HG03354 (cell line): ENCODE results near the gene CARD11.

ENCODE experiments used
- ATAC-seq: cut with Tn5 transposase; IDR thresholded peaks from one replicate; pipeline ENCODE4 v1.9.1; 2021; ENCODE audit warnings: mild to moderate bottlenecking; ENCODE audit not compliant: unreplicated experiment, poor library complexity, severe bottlenecking

Gene CARD11

DNA sequence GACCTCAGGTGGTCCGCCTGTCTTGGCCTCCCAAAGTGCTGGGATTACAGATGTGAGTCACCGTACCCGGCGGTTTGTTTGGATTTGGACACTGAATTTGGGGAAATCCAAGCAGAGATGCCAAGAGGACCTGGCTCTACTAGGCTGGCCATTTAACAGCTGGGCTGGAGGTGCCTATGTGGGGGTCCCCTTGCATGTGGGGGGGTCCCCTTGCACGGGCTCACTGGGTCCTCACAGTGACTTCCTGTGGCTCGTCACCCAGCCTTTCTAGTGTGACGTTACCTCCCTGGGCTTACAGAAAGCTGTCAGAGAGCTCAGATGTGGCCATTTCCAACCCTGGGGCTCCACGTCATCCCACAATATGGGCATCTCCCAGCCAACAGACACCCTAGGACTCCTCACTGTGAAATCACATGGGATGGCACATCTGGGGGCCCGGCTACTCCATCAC lies 150.2 kb downstream of the CARD11 start:
- peak; percentile 27 for ATAC-seq

DNA sequence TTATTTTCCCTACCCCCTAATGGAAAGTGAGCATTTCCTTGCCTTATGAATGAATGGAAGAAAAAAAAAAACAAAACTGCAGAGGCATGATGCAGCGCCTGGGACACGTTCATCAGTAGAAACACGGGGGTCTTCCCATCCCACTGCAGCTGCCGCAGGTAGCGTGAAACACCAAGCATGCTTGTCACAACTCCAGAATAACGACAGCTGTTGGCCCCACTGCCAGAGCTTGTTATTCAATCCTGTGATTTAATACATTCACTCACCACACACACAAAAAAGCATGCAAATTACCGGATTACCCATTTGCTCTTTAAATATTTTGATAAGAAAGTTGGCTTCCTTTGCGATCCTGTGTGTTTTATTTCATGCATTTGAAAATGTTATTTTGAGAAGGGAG lies 151.1 kb downstream of the CARD11 start:
- no peak for ATAC-seq

DNA sequence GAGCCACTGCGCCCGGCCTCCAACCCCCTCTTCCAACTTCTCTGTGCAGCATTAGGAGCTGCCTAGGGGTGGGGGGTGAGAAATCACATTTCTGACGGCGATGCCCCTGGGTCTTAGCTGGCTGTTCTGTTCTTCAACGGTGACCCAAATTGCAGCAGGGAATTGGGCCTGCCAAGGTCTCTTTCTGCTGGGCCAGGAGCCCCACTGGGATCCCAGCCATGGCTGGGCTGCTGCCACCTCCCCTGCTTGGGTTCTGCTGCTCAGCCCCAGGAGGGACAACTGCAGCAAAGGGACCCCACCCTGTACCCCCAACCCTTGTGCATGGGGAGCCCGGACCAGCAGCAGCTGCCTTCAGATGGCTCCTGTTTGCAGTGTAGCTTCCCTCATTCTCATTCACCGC lies 155.9 kb downstream of the CARD11 start:
- ATAC-seq = no peak

DNA sequence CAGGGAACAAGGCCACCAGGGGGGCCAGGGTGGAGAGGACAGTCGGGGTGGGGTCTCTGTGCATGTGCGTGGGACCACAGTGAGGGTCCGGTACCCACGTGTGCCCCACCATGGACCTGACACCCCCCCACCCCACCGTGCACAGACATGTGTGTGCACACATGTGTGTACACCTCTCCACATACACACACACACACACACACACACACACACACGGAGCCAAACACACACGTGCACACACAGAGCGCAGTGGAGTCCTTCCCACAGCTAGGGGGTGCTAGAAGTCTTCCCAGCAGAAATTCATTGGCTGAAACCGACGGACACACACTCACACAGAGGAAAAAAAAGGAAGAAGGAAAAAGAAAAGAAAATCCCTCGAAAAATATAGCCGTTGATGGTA lies 156.8 kb downstream of the CARD11 start:
- ATAC-seq = peak; percentile 48

DNA sequence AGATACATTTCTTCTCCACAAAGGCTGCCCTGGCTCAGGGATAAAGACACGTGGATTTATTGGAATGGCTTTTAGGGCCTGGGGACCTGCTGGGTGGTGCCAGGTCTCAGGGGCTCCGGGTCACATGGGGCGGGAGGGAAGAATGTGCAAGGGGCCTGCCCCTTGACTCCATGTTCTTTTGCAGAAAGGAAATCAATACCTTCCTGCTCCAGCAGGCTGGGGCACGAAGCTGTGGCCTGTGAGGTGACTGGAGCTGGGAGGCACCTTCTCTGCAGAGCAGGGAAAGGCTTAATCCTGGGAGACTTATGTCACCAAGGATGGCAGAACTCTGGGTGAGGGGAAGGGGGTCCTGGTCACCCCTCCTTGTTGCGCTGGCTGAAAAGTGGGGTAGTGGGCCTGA lies 157.3 kb downstream of the CARD11 start:
- no peak for ATAC-seq

DNA sequence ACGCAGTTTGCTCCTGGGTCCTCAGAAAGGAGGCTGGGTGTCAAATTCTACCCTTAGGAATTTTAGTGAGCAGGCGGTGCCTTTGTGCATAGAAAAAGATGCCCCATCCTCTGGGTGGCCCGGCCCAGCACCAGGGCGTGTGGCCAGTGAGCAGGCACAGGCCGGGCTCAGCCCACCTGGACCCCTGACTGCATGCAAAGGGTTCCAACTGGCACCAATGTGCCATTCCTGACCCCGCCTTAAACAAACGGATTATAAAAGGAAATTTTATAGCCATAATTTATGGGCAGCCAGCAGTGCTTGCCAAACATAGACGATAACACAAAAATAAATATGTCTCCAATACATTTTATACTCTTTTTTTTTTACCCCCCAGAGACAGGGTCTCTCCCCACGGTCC lies 159.5 kb downstream of the CARD11 start:
- ATAC-seq = no peak

DNA sequence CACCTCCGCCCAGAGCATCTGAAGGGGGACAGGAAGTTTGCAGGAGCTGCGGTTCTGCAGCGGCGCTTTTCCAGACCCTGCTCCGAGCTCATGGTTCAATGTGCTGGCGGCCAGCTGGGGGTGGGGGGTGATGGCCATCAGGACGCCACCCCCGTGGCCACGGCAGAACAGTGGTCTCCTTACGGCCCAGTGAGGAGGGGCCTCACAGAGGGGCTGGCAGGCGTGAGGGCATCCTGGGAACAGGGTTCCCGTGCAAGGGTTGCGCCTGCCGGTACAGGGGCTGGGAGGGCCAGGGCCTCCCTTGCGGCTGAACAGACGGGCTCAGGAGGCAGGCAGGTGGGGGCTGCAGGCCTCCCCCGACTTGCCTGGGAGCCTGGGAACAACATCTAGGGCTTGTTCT lies 160.6 kb downstream of the CARD11 start:
- no peak for ATAC-seq

DNA sequence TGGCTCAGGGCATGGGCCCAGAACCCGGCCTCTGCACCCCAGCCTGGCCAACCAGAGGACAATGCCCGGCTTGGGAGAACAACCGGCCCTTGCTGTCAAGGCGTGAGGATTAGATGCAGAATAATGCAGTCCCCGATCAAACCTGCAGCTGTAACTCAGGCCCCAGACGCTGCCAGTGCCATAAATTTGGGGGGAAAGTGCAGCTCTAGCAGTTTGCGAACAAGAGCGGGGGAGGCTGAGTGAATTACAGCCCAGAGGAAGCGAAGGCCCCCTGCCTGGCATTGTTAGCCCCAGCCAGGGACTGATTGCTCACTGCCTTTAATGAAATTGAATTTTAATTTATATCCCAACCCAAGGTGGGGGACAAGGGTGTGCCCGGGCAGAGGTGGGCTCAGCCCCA lies 161.6 kb downstream of the CARD11 start:
- ATAC-seq = no peak

DNA sequence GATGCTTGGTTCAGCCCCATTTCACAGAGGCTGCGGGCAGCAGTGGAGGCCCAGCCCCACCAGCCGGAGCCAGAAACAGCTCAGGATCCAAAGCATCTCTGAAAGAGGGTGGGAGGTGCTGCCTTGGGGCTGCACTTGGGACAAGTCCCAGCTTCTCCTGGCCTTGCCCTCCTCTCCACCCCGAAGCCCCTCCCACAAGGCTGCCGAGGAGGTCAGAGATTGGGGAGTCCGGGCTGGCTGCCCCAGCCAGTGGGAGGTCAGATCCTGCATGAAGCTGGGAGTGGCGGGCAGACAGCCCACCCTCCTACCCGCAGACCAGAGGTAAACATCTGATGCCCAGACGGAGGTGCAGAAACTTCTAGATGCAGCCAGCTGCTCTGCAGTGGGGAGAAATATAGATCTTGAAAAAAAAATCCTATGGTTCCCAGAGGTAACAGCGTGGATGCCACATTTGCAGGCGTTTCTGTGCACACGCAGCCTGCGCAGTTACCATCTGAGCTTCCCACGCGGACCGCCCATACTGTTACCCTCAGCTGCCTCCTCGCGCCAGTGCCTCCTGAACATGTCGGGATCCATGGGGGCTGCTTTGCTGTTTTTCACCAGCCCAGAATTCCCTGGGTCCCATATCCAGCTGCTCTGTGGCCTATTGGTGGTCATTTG lies 162.7 kb downstream of the CARD11 start:
- ATAC-seq = no peak

DNA sequence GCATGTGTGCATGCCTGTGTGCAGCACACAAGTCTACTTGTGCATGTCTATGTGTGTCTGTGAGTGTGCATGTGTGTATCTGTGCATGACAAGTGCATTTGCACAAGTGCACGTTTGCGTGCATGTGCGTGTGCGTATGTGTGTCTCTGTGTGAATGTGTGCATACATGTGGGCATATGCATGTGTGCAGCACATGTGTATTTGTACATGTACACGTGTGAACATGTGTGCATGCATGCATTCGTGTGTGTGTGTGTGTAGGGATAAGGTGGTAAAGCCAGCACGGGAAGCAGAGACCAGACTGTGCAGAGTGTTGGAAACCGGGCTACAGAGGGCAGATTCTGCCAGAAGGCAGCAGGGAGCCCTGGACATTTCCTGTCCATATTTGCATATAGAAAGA lies 163.6 kb downstream of the CARD11 start:
- ATAC-seq = no peak

DNA sequence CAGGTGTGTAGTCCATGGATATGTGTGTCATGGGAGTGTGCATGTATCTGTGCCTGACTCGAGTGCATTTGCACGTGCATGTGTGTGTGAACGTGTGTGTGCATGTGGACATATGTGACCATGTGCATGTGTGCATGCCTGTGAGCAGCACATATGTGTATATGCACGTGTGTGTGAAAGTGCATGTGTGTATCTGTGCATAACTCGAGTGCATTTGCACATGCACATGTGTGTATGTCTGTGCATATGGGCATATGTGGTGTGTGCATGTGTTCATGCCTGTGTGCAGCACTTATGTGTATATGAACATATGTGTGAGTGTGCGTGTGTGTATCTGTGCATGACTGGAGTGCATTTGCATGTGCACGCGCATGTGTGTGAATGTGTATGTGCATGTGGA lies 164.3 kb downstream of the CARD11 start:
- ATAC-seq = no peak

DNA sequence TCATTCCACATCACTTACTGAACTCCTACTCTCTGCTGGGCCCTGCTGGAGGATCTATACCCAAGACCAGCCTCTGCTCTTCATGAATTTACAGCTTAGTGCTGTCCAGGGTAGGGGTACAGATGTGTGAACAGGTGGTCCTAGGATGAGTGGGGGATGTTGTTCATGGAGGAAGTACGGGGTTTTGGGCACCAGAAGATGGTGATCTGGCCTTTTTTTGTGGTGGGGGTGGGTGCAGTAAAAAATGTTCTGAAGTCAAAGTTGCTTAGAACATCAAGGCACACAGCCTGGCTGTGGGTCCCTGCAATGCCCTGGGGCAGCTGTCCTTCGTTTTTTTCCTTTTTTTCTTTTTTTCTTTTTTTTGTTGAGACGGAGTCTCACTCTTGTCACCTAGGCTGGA lies 165.4 kb downstream of the CARD11 start:
- no peak for ATAC-seq

DNA sequence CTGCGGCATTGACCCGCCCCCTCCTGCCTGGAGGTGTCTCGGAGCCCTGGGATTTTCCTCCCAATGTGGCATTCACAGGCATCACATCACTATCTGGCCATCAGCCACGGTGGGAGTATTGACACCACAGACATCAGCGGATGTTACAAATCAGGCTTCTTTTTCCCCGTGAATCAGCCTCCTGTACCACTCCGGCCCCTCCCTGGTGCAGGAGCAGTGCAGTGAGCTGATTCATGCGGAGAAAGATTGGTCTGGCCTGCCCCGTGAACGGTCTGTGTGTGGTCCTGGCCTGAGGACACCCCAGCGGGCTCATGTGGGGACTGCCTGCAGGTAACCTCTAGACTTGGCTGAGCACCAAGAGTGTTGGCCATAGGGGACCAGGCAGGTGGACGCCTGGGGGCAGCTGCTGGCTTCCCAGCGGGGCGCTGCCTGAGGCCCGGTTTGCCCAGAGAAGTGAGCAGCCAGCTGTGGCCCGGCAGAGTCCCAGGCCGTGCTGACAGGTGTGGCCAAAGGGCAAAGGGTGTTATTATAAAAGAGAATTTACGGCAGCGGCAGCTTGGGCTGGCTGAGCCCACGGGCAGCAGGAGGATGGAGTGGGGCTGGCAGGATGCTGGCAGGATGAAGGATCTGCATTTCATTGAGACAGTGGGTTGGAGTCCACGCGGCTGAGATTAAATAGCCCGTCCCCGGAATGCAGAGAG lies 167.5 kb downstream of the CARD11 start:
- no peak for ATAC-seq

DNA sequence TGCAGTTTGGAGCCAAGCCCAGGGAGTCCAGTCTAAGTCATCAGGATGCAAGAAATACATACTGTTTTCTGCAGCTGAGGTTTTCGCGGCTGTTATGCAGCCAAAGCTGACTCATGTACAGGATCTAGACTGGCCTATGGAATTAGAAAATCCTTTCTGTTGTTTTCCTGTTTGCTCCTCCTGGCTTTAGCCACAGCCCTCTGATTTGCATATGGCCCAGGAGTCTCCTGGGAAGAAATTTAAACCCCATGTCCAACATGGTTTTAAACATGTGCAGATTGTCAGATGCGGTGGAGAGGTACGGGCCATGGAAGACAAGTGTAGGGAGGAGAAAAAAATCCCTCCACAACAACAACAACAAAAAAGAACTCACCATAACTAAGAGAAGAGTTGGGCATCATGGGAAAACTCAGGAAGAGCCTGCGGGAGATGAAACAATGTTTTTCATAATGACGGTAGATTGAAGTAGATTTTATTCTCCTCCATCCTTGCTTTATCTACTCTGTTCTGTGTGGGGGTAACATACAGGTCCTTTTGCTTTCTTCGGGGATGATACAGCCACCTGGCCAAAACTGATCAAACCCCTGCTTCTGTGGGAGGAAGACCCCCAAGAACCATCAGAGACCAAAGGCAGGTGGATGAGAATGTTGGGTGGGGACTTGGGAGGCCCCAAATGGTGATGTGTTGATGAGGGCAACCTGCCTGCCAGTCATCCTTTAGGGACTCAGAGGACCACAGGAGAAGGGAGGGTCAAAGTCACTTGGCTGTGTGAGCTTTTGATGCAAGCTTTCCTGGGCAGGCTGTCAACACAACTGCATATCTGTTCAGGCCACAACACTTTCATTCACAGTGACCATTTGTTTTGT lies 169.7 kb downstream of the CARD11 start:
- ATAC-seq = no peak

DNA sequence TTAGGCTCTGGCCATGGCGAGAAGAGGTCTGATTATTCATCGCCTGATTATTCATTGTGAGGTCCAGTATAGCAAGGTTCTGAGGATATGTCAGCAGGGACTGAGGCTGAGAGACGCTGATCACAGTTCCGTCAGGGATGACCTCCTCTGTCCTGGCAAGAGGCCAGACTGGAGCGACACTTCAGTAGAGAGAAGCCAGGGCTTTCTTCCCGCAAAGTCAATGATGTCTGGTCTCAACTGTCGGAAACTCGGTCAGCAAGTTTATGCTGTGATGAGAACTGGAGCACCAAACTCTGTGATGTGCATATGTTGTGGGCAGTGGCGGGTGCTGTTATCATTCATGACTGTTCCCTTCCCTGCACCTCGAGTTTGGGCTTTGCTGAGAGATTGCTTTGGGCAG lies 170.5 kb downstream of the CARD11 start:
- no peak for ATAC-seq

DNA sequence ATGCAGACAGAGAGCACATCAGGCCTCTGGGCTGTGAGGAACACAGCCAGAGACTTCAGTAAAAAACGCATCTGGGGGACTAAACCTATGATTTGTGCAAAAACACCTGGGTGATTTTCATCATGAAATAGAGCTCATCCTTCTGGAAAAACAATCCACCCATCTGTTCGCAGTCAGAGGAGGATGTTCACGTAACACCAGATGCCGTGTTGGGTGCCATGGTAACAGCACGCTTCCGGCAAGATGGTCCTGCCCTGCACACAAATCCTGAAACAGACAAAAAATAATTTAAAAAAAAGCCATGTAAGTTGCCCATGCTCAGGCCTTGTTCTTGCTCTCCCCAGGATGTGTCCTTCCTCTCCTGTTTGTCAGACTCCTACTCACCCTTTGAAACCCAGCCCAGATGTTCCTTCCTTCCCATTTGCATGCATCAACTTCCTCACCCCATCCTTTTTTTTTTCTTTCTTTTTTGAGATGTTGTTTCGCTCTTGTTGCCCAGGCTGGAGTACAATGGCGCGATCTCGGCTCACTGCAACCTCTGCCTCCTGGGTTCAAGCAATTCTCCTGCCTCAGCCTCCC lies 171.3 kb downstream of the CARD11 start:
- ATAC-seq = no peak

DNA sequence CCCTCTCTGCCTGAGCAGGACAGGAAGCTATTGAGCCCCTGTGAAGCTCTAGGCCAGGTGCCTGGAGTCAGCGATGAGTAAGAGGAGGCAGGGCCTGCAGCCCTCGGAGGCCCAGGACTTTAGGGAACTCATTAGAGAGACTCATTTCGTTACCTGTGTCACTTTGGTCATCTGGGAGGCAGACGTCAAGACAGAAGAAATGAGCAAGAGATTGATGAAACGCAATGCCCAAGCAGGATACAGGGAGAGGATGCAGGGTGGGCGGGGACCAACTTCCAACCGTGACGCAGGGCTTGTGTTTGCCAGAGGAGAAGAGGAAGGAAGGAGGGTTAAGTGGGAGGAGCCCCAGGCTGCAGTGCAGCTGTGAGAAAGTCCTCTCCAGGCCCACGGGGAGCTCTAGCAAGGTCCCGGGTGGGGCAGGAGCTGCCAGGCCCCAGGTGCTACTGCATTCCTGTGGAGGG lies 173.2 kb downstream of the CARD11 start:
- peak; percentile 54 for ATAC-seq

DNA sequence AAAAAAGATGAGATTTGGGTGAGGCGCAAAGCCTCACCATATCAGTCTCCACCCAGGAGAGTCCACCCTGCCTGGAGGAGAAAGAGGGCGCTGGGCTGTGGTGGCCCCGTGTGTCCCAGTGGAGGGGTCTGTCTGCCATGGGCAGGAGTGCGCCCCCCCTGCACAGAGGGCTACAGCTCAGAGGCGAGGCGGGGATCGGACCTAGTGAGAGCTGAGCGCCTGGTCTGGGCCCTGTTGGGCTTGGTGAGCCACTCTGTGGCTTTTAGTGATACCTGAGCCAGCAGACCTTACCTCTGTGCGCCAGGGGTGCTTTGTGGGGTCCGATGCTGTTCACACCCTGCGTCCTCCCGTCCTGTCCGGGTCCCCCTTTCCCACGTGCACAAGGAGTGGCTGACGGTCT lies 173.7 kb downstream of the CARD11 start:
- ATAC-seq = no peak

DNA sequence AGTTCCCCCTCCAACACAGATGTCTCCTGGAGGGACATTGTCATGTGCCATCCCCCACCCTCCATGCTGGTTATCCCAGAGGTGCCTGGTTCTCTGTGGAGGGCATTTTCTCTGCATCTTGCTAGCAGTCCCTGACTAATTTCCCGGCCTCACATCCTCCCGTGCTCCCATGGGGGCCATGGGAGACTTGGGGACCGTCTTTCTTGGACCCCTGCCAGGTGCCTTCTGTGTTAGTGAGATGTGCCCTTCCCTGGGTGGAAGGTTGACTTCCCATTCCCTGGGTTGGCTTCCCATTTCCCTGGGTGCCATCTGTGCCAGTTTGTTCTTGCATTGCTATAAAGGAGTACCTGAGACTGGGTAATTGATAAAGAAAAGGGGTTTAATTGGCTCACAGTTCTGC lies 177.1 kb downstream of the CARD11 start:
- no peak for ATAC-seq

DNA sequence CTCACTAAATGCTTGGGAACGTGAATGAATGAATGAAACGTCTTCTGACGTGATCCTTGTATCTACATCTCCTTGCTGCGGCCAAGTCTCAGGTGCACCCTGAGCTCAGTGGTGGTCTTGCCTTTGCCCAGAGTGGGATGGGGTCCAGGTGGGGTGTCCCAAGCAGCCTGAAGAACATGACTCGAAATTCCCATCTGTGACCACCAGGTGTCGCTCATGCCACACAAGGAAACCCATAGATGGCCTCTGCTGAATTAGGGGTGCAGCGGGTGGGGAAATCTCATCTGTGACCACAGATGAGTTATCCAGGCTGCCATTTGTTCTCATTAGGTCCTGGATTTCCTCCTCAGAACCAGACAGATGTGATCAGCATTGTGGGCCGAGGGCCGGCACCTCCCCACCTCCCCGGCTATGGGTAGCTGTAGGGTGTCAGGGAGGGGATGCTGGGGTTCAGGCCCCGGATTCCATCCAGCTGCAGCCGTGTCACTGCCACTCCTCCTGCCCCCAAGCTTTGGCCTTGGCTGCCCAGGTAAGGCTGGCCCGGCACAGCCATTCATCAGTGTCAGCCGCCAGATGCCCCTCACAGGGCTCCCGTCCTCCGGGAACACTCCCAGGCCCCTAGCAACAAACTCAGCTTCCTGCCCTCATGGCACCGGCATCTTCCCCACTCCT lies 178.5 kb downstream of the CARD11 start:
- ATAC-seq = no peak
